Activated gamma-delta T cell treated with Interleukin-2 at 50 U/mL for 16 hours (primary cell): ENCODE results near the gene APOL4.

Source experiments
- DNase-seq: peaks from one replicate; pipeline ENCODE4 v3.0.0-alpha.2; 2020

APOL4 gene

GRCh38 chr22:36151006-36151595, 50.5 kb downstream of the APOL4 start:
- no peak for DNase-seq

- no peak for DNase-seq
These were observed 52.2 kb downstream of the APOL4 start for GRCh38 chr22:36149441-36149840.

DNA sequence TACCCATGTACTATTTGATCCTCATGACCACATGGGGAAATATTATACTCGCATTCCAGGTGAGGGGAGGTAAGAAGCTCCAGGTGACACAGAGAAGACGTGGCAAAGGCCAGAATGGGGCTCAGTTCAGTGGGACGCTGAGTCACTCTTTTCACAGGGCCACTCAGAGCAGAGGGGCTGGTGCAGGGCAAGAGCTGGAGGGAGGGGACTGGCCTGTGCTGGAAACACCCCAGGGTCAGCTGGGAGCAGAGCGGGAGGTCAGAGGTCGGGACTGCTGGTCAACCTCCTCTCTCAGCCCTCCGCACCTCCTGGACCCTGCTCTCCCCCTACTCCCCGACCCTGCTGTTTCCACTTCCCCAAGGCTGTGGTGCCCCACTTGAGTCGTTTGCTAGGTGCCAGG, 53.2 kb downstream of the APOL4 start:
- DNase-seq: no peak

DNA sequence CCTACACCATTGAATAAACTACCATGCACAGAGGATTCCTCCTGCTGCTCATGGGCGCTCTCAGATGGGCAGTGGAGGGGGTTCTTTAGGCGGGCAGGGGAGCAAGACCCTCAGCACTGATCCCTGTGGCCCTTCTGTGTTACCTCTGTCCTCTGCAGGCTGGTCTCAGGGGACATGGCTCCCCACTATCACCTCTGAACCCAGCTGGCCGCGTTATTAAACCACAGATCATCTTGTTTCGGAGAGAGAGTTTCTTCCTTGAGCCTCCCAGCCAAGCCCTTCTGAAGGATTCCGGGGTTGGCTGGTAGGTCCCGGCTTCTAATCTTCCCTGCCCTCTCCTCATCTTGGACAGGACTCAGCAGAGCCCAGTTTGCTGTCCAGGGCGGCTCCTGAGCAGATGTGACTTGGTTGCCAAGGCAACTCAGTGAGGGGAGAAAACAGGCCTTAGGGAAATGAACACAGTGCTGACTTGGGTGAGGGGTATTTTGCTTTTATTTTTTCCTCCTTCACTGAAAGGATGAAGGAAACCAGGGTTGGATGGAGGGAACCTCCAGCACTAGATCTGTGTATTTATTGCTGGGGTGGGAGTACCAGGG, 54.3 kb downstream of the APOL4 start:
- no peak for DNase-seq

GRCh38 chr22:36145881-36146280, 55.7 kb downstream of the APOL4 start:
- no peak for DNase-seq

DNA sequence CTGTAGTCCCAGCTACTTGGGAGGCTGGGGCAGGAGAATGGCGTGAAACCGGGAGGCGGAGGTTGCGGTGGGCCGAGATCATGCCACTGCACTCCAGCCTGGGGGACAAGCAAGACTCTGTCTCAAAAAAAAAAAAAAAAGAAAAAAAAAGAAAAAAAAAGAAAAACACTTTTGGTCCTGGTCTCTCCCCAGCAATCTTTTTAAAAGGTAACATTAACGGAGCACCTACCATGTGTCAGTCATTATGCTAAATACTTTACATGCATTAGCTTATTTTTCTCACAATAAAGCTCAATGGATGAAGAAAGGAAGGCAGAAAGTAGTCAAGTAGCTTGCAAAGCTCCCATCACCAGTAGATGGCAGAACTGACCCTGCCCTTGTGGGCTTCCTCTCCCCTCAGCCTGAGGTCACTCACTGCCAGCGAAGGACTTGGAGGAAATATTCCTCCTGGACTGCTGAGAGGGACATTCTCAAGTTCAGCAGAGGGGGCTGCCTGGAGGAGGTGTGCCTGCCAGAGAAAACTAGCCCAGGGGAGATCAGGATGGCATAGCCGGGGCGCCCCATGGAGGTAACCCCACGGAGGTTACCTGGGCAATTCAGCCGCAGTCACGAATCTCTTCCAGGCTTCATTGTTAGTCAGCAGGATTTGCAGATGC, 56.6 kb downstream of the APOL4 start:
- no peak for DNase-seq

- DNase-seq: no peak
These were observed 57.7 kb downstream of the APOL4 start for GRCh38 chr22:36143956-36144355.

DNA sequence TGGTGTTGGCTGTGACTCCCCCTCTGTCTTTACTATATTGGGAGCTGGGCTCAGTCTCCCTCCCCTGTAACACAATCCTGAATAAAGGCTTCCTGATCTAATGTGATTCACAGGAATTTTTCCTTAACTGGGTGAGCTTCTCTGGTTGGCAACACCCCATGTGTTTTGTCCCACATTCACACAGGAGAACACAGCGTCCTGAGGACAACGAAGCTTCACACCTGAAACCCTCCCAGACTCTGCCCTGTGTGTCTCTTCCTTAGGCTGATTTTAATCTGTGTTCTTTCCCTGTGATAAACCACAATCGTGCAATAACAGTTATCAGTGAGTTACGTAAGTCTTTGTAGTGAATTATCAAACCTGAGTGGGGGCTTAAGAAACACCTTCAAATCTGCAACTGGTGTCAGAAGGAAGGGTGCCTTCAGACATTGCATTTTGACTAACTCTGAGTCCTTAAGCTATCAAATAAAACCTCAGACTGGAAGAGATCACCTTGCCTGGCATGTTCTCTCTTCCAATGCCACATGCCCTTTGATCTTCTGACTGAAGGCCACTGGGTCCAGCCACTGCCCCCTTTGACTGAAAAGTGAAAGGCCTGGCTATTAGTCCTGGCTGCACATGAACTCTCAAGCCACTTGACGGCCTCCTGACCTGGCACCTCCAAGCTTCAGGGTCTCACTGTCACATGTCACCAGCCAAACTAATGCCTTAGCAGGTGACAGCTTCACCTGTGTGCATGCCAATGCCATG, 58.4 kb downstream of the APOL4 start:
- no peak for DNase-seq

GRCh38 chr22:36141481-36141880, 60.1 kb downstream of the APOL4 start:
- DNase-seq: no peak
